Fibroblast of gingiva (primary cell): ENCODE data around the gene TGFBR3L.
"Not testable (repeated sequence)": the region's sequence is repeated elsewhere in the genome, so short reads cannot be mapped to it uniquely, and the experiment has no call there.

ENCODE experiments used
- DNase-seq: peaks from one replicate; pipeline ENCODE4 v3.0.0-alpha.2; 2011; ENCODE audit warnings: low read depth

Gene TGFBR3L

GRCh38 chr19:7961082-7961481, 46.5 kb downstream of the TGFBR3L start:
- not testable (repeated sequence) for DNase-seq

- DNase-seq: no peak
Measured at GRCh38 chr19:7961920-7962626, 47.4 kb downstream of the TGFBR3L start.

- DNase-seq: no peak
Measured at GRCh38 chr19:7962644-7963268, 48.1 kb downstream of the TGFBR3L start.

GRCh38 chr19:7963566-7963965, 48.9 kb downstream of the TGFBR3L start:
- no peak for DNase-seq

- no peak for DNase-seq
Measured at GRCh38 chr19:7965259-7965841, 50.7 kb downstream of the TGFBR3L start.

- DNase-seq: no peak
Measured at GRCh38 chr19:7965921-7966665, 51.5 kb downstream of the TGFBR3L start.

- no peak for DNase-seq
Measured at GRCh38 chr19:7968008-7968795, 53.6 kb downstream of the TGFBR3L start.
